Heart right ventricle (tissue), 16 donors: ENCODE data around the gene ZBTB7C. TPM values are rescaled to one million over a fixed set of nuclear protein-coding genes. Genes with fewer than 3 reads are reported as not detected.

Experiments used
- ATAC-seq, 8 donors: fragments of 200-7000 bp; cut with Tn5 transposase; one replicate each; pipeline ENCODE4 v1.9.1; 2020; ENCODE audit warnings: mild to moderate bottlenecking in 8 of 8, moderate library complexity in 8 of 8, moderate number of reproducible peaks in 1 of 8
- DNase-seq, 2 donors: peaks; one replicate each; pipeline ENCODE4 v3.0.0-alpha.2; 2020
- H3K27ac ChIP-seq, 10 donors: fragments of 200-600 bp; sonication (generic) in 2 of 10; one replicate each; pipeline versions ENCODE4 v1.5.0 to v1.8.0; 2020 to 2022; ENCODE audit warnings: mild to moderate bottlenecking in 3 of 10
- H3K27me3 ChIP-seq, 7 donors: fragments of 200-600 bp; one replicate each; pipeline ENCODE4 v1.8.0; 2021 to 2022; ENCODE audit warnings: mild to moderate bottlenecking in 2 of 7
- H3K36me3 ChIP-seq, 9 donors: fragments of 200-600 bp; sonication (generic) in 1 of 9; one replicate each; pipeline versions ENCODE4 v1.5.0 to v1.8.0; 2020 to 2022; ENCODE audit warnings: mild to moderate bottlenecking in 2 of 9
- H3K4me1 ChIP-seq, 9 donors: fragments of 200-600 bp; sonication (generic) in 1 of 9; one replicate each; pipeline versions ENCODE4 v1.5.0 to v1.8.0; 2020 to 2022; ENCODE audit warnings: mild to moderate bottlenecking in 4 of 9
- H3K4me3 ChIP-seq, 10 donors: fragments of 200-600 bp; sonication (generic) in 2 of 10; one replicate each; pipeline versions ENCODE4 v1.5.0 to v1.8.0; 2020 to 2022; ENCODE audit warnings: mild to moderate bottlenecking in 7 of 10, moderate library complexity in 2 of 10
- H3K9me3 ChIP-seq, 11 donors: fragments of 200-600 bp in 10 of 11; sonication (generic) in 2 of 11; one replicate each; pipeline versions ENCODE4 v1.5.0 to v1.8.0; 2013 to 2022; ENCODE audit warnings: mild to moderate bottlenecking in 2 of 11, control low read depth in 1 of 11, moderate library complexity in 1 of 11
- CTCF ChIP-seq, 9 donors: fragments of 200-600 bp; sonication (generic) in 2 of 9; IDR thresholded peaks; one replicate each; pipeline versions ENCODE4 v1.5.0 to v1.8.0; 2021 to 2022; ENCODE audit warnings: antibody characterized with exemption in 9 of 9, mild to moderate bottlenecking in 5 of 9, moderate library complexity in 1 of 9
- WGBS, 2 donors: extraction: QIAGEN DNeasy Blood & Tissue Kit; methylation state at CpG; one replicate each; pipeline ENCODE4 v1.1.7; 2013; ENCODE audit warnings: inconsistent platforms in 1 of 2; 5-methylcytosine and 5-hydroxymethylcytosine counted together
- intact Hi-C, 10 donors: fragments of 100-400 bp; cut with DNase I; formaldehyde crosslinking; loops; one replicate each; pipeline versions ENCODE4 v1.11.1 to v1.14.2; 2022
- polyA plus RNA-seq, 2 donors: library from polyadenylated mRNA; stranded (reverse); fragments of 200-250 nt; gene quantifications; one replicate each; pipeline ENCODE4 v1.2.3, GENCODE V29; 2013
- total RNA-seq, 10 donors: library from RNA; stranded (reverse); fragmentation: NEBNext Ultra II Directional in 3 of 10; extraction: Animal tissue kit (Norgen Biotek cat#: 25700) in 3 of 10; gene quantifications; one replicate each; pipeline versions ENCODE4 v1.2.1 to v1.2.4, GENCODE V29; 2021 to 2023
- donor health status: Arrhythmogenic right ventricular cardiomyopathy.
- donor health status: ischemic (EF 13 %, LVEDD 7.1; RV severe dilation, severe dysfunction).
- donor health status: healthy with polysubstance abuse.
- donor health status: DM: no; HTN: yes; CAD: no.
- donor health status: DM: no; HTN: no; CAD: no.
- donor health status: ischemic (EF 25% LVEDD 6.9; RV normal size, moderate dysfunction).
- donor health status: ischemic (EF 25% LVEDD 5.7; RV mildly dilated, moderate dysfunction).
- donor health status: healthy.
- donor health status: DM: yes; HTN: yes; CAD: no.
- donor health status: Ischemic cardiomyopathy.
- donor health status: ischemic (EF 35%, LVEDD 5.7; RV mildly dilated, moderate dysfunction).
- donor health status: nonischemic (EF 11% LVEDD 7.7; RV severe dilation, severe dysfunction).
- donor health status: DM: yes; HTN: yes; CAD: no.
- donor health status: PGD.
- donor health status: ischemic (EF 29% LVEDD 5.4; RV normal size, mild dysfunction).
- donor health status: nonischemic (EF 23%, LVEDD 6.1; RV moderate dilation, normal function).

Gene ZBTB7C
- total and polyA plus RNA-seq, 12 donors, result 0.49 to 6.3 (median 1.5) TPM

GRCh38 chr18:48404716-48405507, 4.3 kb downstream of the ZBTB7C start:
- no peak for ATAC-seq
- no peak overlapping the region for H3K4me3 ChIP-seq
- no peak for TF ChIP-seq CTCF (IDR thresholded peaks at IDR 0.05)
- no peaks in the 10 kb centered on the region for H3K36me3 ChIP-seq
- peaks cover 0 to 42% (median 12%) of the 10 kb centered on the region in 7 donors for H3K27me3 ChIP-seq
- intact Hi-C loops, result loop anchor here in 4 of 10 donors (5.0 to 10.0 kb wide), 3 partner anchors 60 to 243 kb away; no protein-coding TSS in a partner anchor
- no peak overlapping the region for H3K27ac ChIP-seq
- H3K4me1 ChIP-seq, result peaks cover 0 to 25% (median 9%) of the 10 kb centered on the region in 9 donors
- H3K9me3 ChIP-seq, result no peaks in the 10 kb centered on the region
- no peak for DNase-seq
- WGBS, 2 donors, result 62 to 64% methylated on average over 8 of the region's 8 CpGs

GRCh38 chr18:48402953-48403352, 6.2 kb downstream of the ZBTB7C start:
- TF ChIP-seq CTCF (IDR thresholded peaks at IDR 0.05), result no peak
- Histone ChIP-seq H3K27me3 (peaks cover 0 to 26% (median 5%) of the 10 kb centered on the region in 7 donors), H3K36me3 (no peaks in the 10 kb centered on the region), H3K4me3 (no peak overlapping the region), H3K4me1 (peaks cover 0 to 29% (median 3%) of the 10 kb centered on the region in 9 donors), H3K27ac (no peak overlapping the region), H3K9me3 (no peaks in the 10 kb centered on the region)
- intact Hi-C loops, result loop anchor here in 3 of 10 donors (10.0 kb wide), 2 partner anchors 58 to 238 kb away; no protein-coding TSS in a partner anchor
- WGBS, 2 donors, result 76 to 77% methylated on average over 1 of the region's 1 CpG
- ATAC-seq, result peak in 3 of 8 donors; percentile 23 to 64 (median 61)
- no peak for DNase-seq

GRCh38 chr18:48399303-48400075, 9.7 kb downstream of the ZBTB7C start:
- Histone ChIP-seq H3K27me3 (peaks cover 0 to 9% (median 0%) of the 10 kb centered on the region in 7 donors), H3K9me3 (no peaks in the 10 kb centered on the region), H3K4me1 (peaks cover 0 to 43% (median 0%) of the 10 kb centered on the region in 9 donors), H3K4me3 (no peak overlapping the region), H3K36me3 (no peaks in the 10 kb centered on the region), H3K27ac (peak overlapping the region in 1 of 10 donors; percentile 22)
- TF ChIP-seq CTCF (IDR thresholded peaks at IDR 0.05), result no peak
- no peak for DNase-seq
- intact Hi-C loops, result loop anchor here in 3 of 10 donors (10.0 kb wide), 2 partner anchors 55 to 235 kb away; no protein-coding TSS in a partner anchor
- WGBS, 2 donors, result 70 to 85% methylated on average over 9 of the region's 9 CpGs
- ATAC-seq, result peak in 4 of 8 donors; percentile 16 to 75 (median 50)

GRCh38 chr18:48398074-48398473, 11.1 kb downstream of the ZBTB7C start:
- no peak for ATAC-seq

More at GRCh38 chr18:48398074-48398473, 11.1 kb downstream of the ZBTB7C start:
- intact Hi-C loops, result no loop called here
- no peak for TF ChIP-seq CTCF (IDR thresholded peaks at IDR 0.05)
- Histone ChIP-seq H3K27me3 (peaks cover 0 to 9% (median 0%) of the 10 kb centered on the region in 7 donors), H3K36me3 (no peaks in the 10 kb centered on the region), H3K27ac (no peak overlapping the region), H3K4me3 (no peak overlapping the region), H3K9me3 (no peaks in the 10 kb centered on the region), H3K4me1 (peaks cover 0 to 51% (median 0%) of the 10 kb centered on the region in 9 donors)
- 81 to 91% methylated on average over 4 of the region's 4 CpGs for WGBS, 2 donors
- no peak for DNase-seq
